Esophagus mucosa (tissue), 1 donor: ENCODE data around the gene OCRL. TPM values are rescaled to one million over a fixed set of nuclear protein-coding genes. Genes with fewer than 3 reads are reported as not detected.
"Not testable (repeated sequence)": the region's sequence is repeated elsewhere in the genome, so short reads cannot be mapped to it uniquely, and the experiment has no call there.

Experiments used
- ATAC-seq: fragments of 200-7000 bp; cut with Tn5 transposase; one replicate; pipeline ENCODE4 v1.9.1; 2020
- total RNA-seq: library from RNA; stranded (reverse); gene quantifications from one replicate; pipeline ENCODE4 v1.2.4, GENCODE V29; 2023
- donor health status: DM: yes; HTN: yes; CAD: no.

The OCRL gene
- total RNA-seq, 1 donor from 2014 or later = 13.0 TPM

DNA sequence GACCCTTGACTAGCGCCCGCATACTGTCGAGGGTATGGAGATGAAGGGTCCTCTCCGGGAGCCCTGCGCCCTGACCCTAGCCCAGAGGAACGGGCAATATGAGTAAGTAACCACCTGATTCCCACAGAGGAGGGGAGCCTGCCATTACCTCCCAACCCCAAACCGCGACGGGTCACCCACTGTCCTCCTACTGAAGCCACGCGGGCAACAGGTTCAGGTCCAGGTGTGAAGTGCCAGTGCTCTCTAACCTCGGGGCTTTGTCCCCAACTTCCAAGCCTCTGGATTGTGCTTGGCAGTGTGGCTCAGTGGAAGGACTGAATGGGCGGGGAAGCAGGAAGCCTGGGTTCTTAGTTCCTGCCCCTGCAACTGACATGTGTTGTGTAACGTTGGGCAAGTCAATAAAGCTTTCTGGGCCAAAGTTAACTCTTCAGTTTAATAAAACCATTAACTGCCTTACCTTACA lies 694 bp downstream of the OCRL start:
- ATAC-seq = peak; percentile 71

GRCh38 chrX:129544780-129545179 lies 4.7 kb downstream of the OCRL start:
- ATAC-seq = no peak

GRCh38 chrX:129545408-129545807 lies 5.3 kb downstream of the OCRL start:
- ATAC-seq = no peak

GRCh38 chrX:129549124-129549523 lies 9.1 kb downstream of the OCRL start:
- ATAC-seq = no peak

DNA sequence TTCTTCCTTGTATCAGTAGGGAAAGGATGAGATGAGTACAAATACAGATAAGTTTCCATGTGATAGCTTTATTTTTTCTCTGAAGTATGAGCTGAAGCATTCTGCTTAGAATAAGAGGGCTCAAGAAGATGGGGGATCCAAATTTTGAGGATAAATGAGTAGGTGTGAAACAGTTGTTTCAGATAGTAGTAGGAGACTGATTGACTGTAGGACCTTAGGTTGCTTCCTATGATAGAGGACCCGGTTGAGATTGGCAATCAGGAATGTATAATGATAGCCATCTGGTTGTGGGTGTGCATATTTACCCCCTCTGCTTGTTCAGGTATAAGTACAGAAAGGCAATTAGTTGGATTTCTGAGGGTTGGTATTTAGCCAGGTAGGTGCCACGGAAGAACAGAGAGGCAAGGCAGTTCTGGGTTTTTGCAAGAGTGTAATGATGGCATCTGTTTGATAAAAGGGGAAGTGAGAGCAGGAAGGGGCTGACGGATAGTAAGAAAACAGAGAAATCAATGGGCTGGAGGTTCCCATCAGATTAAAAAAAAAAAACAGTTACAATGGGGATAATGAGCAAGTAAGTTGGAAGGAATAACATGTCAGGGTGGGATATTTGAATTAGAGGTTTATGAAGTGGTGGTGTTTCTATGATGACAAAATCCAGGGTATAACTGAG lies 13.7 kb downstream of the OCRL start:
- no peak for ATAC-seq

DNA sequence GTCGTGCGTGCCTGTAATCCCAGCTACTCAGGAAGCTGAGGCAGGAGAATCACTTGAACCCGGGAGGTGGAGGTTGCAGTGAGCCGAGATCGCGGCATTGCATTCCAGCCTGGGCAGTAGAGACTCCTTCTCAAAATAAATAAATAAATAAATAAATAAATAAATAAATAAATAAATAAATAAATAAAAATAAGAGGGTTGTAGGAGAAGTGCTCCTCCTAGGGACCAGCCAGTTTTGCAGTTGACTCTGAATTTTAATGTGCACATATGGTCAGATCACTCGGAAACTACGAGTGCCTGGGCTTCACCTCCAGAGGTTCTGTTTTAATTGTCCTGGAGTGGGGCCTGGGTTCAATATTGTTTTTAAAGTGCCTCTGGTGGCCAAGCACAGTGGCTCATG lies 14.8 kb downstream of the OCRL start:
- ATAC-seq = not testable (repeated sequence)

- ATAC-seq = no peak
These were observed 16.8 kb downstream of the OCRL start for GRCh38 chrX:129556806-129557315.

GRCh38 chrX:129557844-129558480 lies 17.9 kb downstream of the OCRL start:
- ATAC-seq = no peak

DNA sequence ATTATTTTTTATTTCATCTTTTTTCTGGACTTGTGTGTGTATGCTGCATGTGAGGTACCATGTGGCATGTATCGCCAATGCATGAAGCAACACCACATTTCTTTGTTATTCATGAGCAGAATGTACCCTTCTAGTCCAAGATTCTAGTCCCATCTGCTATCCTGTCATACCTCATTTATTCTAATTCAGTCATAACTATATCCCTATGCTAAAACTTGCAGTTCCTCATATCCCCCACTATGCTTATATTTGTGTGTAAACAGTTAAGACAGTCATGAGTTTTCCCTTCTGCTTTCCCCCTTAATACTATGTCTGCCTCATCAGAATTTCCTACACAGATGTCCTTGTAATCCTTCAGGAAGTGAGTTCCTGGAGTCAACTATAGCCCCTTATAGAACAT lies 19.7 kb downstream of the OCRL start:
- ATAC-seq = no peak

- ATAC-seq = no peak
These were observed 21.4 kb downstream of the OCRL start for GRCh38 chrX:129561453-129561852.

- ATAC-seq = not testable (repeated sequence)
These were observed 24.3 kb downstream of the OCRL start for GRCh38 chrX:129564345-129564744.

- no peak for ATAC-seq
These were observed 25.1 kb downstream of the OCRL start for GRCh38 chrX:129565046-129565650.

DNA sequence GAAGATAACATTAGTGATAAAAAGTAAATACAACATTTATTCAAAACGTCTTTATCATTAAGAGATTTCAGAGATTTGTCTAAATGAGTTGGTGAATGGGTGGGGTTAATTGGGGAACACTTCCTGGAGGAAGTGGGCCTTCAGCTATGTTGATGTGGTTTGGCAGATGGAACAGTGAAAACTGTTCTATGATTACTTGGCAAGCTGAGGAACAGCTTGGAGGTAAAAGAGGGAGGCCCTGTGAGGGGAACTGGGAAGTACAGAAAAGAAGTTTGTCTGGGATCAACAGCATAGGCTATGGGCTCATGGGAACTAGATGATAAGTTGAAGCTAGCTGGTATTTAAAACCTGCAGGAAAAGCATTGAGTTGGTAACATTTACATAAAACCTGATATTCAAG lies 26.0 kb downstream of the OCRL start:
- ATAC-seq = no peak

- ATAC-seq = no peak
These were observed 28.3 kb downstream of the OCRL start for GRCh38 chrX:129568349-129568748.

DNA sequence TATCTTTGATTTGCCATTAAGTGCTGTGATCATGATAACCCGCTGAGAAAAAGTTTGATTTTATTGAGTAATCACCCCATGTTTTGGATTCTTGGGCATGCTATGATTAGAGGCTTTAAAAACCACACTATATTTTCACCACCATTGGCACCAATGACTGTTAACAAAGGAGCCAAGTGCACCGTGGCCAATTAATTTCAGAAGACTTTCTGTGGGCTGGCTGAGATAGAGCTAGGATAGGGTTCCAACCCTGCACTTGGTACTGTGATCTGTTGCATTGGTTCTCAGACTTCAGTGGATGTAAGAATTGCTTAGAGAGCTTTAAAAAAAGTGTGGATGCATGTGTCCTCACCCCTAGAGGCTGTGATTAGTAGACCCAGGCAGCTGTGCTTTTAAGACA lies 32.4 kb downstream of the OCRL start:
- no peak for ATAC-seq

- not testable (repeated sequence) for ATAC-seq
These were observed 33.6 kb downstream of the OCRL start for GRCh38 chrX:129573652-129574051.

- no peak for ATAC-seq
These were observed 34.2 kb downstream of the OCRL start for GRCh38 chrX:129574214-129574613.

DNA sequence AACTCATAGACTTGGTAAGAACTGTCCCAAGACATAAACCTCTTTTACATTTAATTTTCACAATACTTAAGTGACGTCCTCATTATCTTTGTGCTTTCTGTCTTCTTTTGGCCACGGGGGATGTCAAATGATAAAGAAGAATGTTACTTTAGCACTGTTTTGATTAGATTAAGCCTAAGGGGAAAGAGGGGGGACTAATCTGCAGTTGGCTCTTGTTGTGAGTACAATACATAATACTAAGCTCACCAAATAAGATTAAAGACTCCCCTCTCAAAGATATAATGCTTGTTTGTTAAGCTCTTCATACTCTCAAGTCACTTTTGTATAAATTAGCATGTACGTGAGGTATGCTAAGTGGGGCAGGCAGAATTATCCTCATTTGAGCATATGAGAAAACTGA lies 36.5 kb downstream of the OCRL start:
- ATAC-seq = no peak

- no peak for ATAC-seq
These were observed 37.4 kb downstream of the OCRL start for GRCh38 chrX:129577473-129577872.

DNA sequence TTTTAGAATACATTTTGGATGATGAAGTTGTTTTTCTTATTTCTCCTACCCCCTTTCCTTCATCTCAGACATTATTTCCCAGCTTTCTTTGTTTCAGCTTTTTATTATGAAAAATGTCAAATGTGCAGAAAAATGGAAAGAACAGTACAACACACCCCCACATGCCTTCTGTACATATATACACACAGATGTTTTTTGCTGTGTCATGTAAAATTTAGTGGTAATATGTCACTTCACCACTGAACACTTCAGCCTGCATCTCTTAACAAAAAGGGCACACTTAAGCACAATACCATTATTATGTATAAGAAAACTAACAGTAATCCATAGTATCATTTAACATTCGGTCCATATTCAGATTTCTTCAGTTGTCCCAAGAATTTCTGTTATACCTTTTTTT lies 37.8 kb downstream of the OCRL start:
- no peak for ATAC-seq

DNA sequence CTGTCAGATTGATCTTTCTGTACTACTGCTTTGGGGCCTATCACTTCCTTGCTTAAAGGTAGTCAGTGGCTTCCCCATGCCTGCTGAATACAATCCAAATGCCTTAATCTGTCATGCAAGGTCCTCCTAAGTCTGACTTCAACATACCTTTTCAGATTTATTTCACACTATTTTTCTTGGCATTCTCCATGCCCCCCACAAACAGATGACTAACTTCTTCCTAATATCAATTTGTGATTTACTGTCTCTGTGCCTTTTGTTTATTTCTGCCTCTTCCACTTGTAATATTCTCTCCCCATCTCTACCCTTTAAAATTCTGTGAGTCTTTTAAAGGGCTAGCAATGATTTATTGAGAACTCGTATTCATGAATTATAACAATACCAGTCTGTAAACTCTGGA lies 41.8 kb downstream of the OCRL start:
- no peak for ATAC-seq

DNA sequence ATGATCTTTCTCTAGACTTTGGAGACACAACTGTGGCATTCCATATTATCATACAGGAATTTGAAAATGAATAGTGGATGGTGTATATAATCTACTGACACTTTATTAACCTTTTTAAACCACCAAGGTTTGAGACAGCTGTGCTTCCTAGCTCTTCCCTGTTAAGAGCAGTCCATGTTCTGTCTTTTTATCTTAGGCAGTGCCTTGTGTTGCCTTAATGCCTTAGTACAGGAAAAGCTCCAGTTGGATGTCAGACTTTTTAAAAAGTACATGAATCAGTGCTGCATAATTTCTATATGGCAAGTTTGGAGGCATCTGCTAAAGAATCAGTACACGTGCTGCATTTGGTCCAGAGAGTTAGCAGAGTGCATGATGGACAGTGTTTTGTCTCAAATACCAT lies 45.1 kb downstream of the OCRL start:
- ATAC-seq = no peak

DNA sequence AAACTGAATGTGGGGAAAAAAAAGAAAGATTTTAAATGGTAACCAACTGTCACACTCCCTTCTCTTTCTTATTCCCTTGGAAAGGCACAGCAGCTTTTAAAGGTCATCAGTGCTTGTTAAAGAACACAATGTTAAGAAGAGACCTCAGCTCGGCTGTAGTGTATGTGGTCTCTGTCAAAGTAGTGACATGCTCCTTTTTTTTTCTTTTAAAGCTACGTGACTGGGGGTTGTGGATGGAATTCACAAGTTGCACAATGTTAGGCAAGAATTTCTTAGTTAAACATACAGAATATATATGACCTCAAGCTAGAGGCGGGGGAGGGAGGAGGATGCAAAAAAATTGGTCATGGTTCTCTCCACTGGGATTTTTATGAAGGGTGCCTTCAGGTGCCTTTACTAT lies 45.6 kb downstream of the OCRL start:
- ATAC-seq = no peak

DNA sequence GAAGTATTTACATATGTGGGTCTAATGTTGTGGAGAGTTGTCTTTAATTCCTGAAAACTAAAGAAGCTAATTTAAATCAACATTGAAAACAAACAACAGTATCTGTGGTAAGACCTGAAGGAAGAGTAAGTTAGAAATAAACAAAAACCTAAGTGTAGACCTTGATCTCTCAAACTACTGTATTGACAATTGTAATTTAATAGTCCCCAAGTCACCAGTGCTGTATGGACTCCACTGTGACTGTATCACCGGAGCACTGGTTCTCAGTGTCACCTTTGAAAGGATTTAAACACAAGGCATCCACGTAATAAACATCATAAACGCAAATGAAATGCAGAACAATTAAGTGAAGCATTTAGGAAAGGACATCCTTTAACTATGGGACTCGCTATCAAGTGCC lies 46.4 kb downstream of the OCRL start:
- ATAC-seq = no peak
